ENCODE measurements around the gene SLCO1C1.

SLCO1C1 gene

GRCh38 chr12:20800160-20800559 lies 105.0 kb downstream of the SLCO1C1 start:
- no peak for DNase-seq

DNA sequence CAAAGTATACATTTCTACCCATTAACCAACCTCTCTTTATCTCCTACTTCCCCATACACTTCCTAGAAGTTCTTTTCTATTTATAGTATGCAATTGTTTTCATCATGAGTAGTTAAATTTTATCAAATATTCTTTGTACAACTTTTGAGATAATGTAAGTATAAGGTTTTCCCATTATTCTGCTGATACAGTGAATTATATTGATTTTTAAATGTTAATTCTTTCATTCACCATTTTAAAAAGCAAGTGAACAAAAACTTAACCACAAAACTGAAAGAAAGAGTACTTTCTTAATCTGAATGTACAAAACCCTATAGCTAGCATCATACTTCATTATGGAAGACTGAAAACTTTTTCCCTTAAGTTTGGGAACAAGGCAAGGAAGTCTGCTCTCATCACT lies 105.9 kb downstream of the SLCO1C1 start:
- no peak for DNase-seq

All from fibroblast of skin of right biceps (primary cell).